ENCODE results near the gene EYS.

- TF ChIP-seq POLR2AphosphoS5 (IDR thresholded peaks at IDR 0.05) (no peak), EP300 (IDR thresholded peaks at IDR 0.05) (no peak), CTCF (IDR thresholded peaks at IDR 0.05) (no peak)
These were observed 977.5 kb downstream of the EYS start for GRCh38 chr6:64729522-64729921.

All from stomach (tissue), 4 donors.